HG03159 (cell line): ENCODE measurements around the gene PTPRM.
A peak's percentile ranks its signal among the peaks of the same experiment; 100 is the strongest.

Experiments used
- ATAC-seq: cut with Tn5 transposase; IDR thresholded peaks from one replicate; pipeline ENCODE4 v1.9.1; 2021; ENCODE audit warnings: mild to moderate bottlenecking, moderate library complexity; ENCODE audit not compliant: unreplicated experiment

PTPRM gene

GRCh38 chr18:7567474-7568425 is 634 bp downstream of the PTPRM start:
- peak; percentile 19 for ATAC-seq

- no peak for ATAC-seq
These were observed 1.3 kb downstream of the PTPRM start for GRCh38 chr18:7568426-7568825.

GRCh38 chr18:7571626-7572025 is 4.5 kb downstream of the PTPRM start:
- no peak for ATAC-seq

- ATAC-seq: no peak
These were observed 5.7 kb downstream of the PTPRM start for GRCh38 chr18:7572822-7573221.

DNA sequence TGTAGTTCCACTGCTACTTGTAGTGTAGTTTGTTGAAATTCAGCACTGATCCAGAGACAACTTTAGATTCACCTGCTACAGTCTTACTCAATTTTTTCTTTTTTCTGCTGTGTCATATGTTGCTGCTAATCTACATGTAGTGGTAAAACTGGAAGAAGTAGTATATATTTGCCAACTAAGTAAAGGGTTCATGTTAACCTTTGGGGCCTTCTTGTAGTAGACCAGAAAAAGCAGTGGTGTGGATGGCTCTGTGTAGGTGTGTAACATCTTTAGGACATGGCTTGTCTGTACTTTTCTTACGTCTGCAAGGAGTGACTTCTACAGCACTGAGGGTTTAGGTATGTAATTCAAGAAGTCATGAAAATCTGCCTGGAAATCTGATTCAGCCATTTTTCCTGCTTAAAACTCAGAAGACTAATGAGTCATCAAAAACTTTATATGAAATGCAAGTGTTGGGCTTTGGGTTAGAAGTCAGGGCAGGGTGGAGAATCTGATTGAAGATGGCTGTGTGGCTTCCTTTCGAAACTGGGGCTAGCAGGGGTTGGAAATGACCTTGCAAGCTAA is 8.4 kb downstream of the PTPRM start:
- ATAC-seq: no peak

DNA sequence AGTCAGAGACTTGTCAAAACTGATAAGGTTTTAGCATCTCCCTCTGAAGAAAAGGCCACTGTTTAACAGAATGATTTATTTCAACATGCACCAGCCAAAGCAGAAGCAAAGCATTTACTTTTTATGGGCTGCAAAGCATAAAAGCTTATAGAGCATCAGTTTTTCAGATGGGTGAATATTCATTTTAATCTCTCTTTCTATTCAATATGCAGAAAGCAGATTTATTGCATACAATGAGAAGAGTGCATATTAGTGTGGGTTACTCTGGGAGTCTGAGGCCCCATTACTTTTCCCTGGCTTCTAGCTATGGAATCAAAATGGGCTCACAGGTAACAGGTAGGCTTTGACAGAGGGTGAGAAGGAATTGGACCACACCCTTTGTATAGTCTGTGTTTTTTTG is 9.0 kb downstream of the PTPRM start:
- no peak for ATAC-seq

GRCh38 chr18:7576685-7577084 is 9.6 kb downstream of the PTPRM start:
- no peak for ATAC-seq

DNA sequence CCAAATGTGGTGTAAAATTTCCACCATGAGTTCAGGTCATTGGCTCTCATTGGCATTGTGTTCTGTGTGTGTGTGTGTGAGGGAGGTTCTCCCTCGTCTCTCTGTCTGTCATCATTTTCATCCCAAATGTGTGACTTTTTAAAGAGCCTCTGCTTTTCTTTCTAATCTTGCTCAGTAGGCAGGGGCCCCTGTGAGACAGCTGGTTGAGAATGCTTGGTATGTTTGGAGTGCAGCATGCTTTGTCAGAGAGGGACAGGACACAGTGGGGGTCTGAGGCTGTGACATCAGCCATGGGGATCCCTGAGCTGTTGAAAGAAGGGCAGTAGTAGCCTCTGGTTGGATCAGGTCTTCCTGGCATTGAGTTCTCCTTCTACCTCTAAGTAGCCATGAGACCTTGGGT is 10.6 kb downstream of the PTPRM start:
- ATAC-seq: no peak

DNA sequence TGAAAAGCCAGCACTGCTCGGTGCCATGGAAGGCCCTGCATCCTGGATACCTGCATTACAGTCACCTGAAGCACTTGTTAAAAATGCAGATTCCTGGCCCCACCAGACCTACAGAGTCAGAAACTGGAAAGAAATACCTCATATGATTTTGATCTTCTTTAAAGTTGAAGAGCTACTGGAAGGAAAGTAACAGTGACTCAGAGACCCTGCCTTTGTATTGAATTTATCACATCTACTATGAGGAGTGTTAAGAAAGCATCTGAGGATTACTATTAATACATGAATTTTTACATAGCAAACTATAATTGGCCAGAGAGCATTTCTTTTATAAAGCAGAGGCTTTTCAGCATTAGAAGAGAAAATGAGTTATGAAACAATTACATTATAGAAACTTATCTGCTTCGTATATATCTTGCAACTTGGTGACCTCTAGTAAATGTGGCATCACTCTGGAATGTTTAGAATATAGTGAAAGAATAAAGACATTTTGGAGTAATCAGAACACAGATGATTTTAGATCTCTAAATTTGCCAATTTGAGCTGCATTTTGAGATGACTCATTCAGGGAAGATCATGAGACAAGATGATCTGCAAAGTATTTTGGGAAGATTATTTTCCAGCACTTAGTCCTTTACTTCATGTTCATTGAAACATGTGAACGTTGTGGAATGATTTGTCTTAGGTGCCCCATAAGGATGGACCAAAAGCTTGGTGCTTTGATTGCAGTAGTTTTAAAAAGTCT is 12.2 kb downstream of the PTPRM start:
- ATAC-seq: no peak

GRCh38 chr18:7579918-7580542 is 12.9 kb downstream of the PTPRM start:
- ATAC-seq: no peak

DNA sequence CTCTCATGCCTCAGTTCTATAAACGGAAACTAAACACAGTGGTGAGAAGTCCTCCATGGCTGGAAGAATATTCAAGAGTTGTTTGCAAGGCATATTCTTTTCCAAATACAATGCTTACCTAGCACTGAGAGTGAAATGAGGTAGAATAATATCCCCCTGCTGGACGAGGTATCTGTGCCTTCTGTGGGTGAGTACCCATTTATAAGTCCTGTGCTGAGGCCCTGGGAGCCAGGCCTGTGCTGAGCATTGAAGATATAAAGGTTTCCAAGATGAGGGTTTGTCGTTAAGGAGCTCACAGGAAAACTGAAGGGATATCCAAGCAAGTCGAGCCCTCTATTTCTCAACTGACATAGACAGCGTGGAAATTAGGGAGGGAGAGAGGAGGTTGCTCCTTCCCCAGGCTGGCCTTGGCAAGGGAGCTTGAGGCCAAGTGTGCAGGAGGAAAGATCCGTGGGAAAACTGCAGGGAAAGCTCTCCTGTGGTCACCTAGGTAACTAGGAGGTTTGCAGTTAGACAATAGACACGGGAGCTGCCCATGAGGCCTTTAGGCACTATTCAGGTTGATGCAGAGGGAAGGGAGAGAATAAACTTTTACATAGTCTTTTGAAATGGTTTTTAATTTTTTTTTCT is 17.6 kb downstream of the PTPRM start:
- no peak for ATAC-seq

- ATAC-seq: no peak
These were observed 18.2 kb downstream of the PTPRM start for GRCh38 chr18:7585276-7585670.

- ATAC-seq: no peak
These were observed 19.3 kb downstream of the PTPRM start for GRCh38 chr18:7586379-7586778.

DNA sequence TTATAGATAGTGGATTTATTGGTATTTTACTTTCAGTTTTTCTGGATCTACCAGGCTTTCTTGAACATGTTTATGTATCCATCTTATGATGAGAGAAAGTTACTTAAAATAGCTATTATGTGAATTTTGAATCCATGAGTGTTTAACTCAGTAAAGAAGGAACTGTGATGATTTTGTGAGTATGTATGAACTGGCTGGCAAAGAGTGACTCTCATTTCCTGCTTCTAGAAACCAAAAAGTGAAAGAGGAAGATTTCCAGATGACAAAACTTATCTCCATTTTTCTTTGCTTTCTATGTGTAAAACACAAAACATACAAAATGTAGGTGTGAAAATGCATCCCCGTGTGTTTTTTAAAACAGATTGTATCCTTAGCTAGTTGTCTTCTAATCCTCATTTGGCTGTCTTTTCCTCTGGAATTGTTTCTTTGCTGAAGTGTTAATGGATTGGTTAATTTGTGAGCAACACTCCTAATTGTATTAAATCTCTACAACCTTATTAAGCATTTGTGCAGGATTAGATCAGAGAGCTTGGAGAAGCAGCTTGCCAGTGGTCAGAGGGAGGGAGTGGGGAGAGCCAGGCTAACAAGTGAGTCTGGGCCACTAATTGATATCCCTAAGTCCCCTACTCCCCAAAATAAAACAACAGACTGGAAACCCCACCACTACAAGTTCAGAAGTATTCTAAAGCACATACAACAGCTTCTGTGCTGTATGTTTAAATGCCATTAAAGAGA is 23.9 kb downstream of the PTPRM start:
- no peak for ATAC-seq

GRCh38 chr18:7592305-7593071 is 25.4 kb downstream of the PTPRM start:
- no peak for ATAC-seq

DNA sequence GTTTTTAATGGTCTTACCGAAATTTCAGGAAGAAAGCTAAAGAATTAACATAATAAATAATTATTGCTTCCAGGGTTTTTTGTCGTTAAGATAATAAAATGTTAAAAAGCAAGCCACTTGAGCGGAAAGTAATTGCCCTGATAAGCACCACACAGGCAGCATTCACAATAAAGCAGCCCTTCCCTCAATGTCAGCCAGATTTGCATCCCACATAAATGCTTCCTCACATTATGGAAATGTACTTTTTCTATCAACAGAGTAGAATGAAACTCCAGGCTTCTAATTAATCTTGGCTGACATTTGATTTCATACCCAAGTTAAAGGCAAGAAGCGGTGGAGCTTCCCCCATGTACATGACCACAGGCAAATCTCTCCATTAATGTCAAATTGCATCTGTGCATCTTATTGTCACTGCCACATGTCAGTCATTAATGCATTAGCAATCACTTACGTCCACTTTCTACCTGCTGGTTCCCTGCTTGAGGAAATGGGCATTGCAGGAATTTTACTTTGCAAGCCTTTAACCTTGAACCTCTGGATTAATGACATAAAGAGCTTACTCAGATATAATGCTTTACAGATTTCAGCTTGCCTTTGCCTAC is 26.2 kb downstream of the PTPRM start:
- no peak for ATAC-seq

DNA sequence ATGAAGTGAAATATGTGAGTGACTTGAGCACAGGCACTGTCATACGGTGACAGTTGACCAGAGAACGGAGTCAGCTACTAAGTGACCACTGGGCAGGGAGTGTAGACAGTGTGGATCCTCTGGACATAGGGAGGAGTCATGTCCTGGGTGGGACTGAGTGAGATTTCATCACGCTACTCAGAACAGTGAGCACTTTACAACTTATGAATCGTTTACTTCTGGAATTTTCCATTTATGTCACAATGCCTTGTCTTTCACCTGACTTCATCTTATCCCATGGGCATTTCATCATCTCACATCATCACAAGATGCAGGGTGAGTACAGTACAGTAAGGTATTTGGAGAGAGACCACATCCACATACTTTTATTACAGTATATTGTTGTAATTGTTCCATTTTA is 29.0 kb downstream of the PTPRM start:
- ATAC-seq: no peak

DNA sequence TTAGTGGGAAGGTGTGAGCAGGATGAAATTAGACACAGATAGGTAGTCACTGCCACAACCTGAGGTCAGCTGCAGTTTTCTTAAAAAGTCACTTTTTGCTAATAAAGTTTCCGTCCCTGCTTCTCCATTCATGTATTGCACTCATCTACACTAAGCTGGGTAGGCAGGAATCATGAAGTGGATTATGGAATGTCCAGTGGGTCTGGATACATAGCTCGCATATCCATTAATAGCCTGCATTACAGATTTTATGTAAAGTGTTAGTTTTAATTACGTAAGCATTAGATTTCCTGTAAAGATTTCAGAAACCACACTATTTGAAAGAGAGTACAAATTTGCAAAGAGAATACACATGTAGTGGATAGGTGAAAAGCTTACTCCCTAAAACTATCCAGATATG is 30.4 kb downstream of the PTPRM start:
- ATAC-seq: no peak
